ENCODE measurements around the gene MYH16. TPM values are rescaled to one million over a fixed set of nuclear protein-coding genes. Genes with fewer than 3 reads are reported as not detected.
"Not testable (repeated sequence)": the region's sequence is repeated elsewhere in the genome, so short reads cannot be mapped to it uniquely, and the experiment has no call there.

The MYH16 gene
- polyA plus RNA-seq, 3 donors from 2014 or later: not detected

- H3K27me3 Mint-ChIP-seq (ENCODE audit: low read depth in 3 of 3): peaks cover 2 to 7% (median 3%) of the 10 kb centered on the region in 3 donors
- H3K4me1 Mint-ChIP-seq: no peaks in the 10 kb centered on the region
- no peaks in the 10 kb centered on the region for H3K36me3 Mint-ChIP-seq
- no peaks in the 10 kb centered on the region for H3K9me3 Mint-ChIP-seq
- H3K4me3 Mint-ChIP-seq: no peak overlapping the region
- H3K27ac Mint-ChIP-seq: no peak overlapping the region
- no peak for DNase-seq
Observed at GRCh38 chr7:99267841-99268576, 4.6 kb upstream of the MYH16 start.

GRCh38 chr7:99268577-99268908, 4.1 kb upstream of the MYH16 start:
- Mint-ChIP-seq H3K27ac (no peak overlapping the region), H3K9me3 (no peaks in the 10 kb centered on the region), H3K36me3 (no peaks in the 10 kb centered on the region), H3K27me3 (ENCODE audit: low read depth in 3 of 3) (peaks cover 3 to 6% (median 3%) of the 10 kb centered on the region in 3 donors), H3K4me1 (peaks cover 1 to 2% of the 10 kb centered on the region in 2 donors), H3K4me3 (no peak overlapping the region)
- DNase-seq: no peak

GRCh38 chr7:99270702-99271101, 1.9 kb upstream of the MYH16 start:
- peaks cover 2 to 4% (median 3%) of the 10 kb centered on the region in 3 donors for H3K27me3 Mint-ChIP-seq (ENCODE audit: low read depth in 3 of 3)
- H3K4me1 Mint-ChIP-seq: peaks cover 8 to 10% of the 10 kb centered on the region in 2 donors
- DNase-seq: no peak
- H3K27ac Mint-ChIP-seq: no peak overlapping the region
- H3K36me3 Mint-ChIP-seq: no peaks in the 10 kb centered on the region
- no peak overlapping the region for H3K4me3 Mint-ChIP-seq
- no peaks in the 10 kb centered on the region for H3K9me3 Mint-ChIP-seq

GRCh38 chr7:99273561-99273960, 922 bp downstream of the MYH16 start:
- not testable (repeated sequence) for H3K9me3 Mint-ChIP-seq; H3K4me3 Mint-ChIP-seq; H3K36me3 Mint-ChIP-seq; DNase-seq; H3K27me3 Mint-ChIP-seq (ENCODE audit: low read depth in 3 of 3)
- peaks cover 8 to 10% of the 10 kb centered on the region in 2 donors for H3K4me1 Mint-ChIP-seq
- H3K27ac Mint-ChIP-seq: peak overlapping the region in 2 of 6 donors; percentile 14 to 66

GRCh38 chr7:99274908-99275307, 2.3 kb downstream of the MYH16 start:
- not testable (repeated sequence) for H3K9me3 Mint-ChIP-seq; DNase-seq; H3K36me3 Mint-ChIP-seq; H3K4me3 Mint-ChIP-seq; H3K27me3 Mint-ChIP-seq (ENCODE audit: low read depth in 3 of 3); H3K27ac Mint-ChIP-seq
- peaks cover 8 to 10% of the 10 kb centered on the region in 2 donors for H3K4me1 Mint-ChIP-seq

GRCh38 chr7:99275496-99275895, 2.9 kb downstream of the MYH16 start:
- DNase-seq: no peak
- Mint-ChIP-seq H3K27ac (no peak overlapping the region), H3K27me3 (ENCODE audit: low read depth in 3 of 3) (peaks cover 0 to 5% (median 5%) of the 10 kb centered on the region in 3 donors), H3K36me3 (peaks cover 0 to 3% (median 0%) of the 10 kb centered on the region in 3 donors), H3K4me3 (no peak overlapping the region), H3K4me1 (peaks cover 8 to 10% of the 10 kb centered on the region in 2 donors), H3K9me3 (no peaks in the 10 kb centered on the region)

GRCh38 chr7:99278180-99278579, 5.5 kb downstream of the MYH16 start:
- Mint-ChIP-seq H3K4me1 (peaks cover 8 to 10% of the 10 kb centered on the region in 2 donors), H3K9me3 (no peaks in the 10 kb centered on the region), H3K27ac (peak overlapping the region in 1 of 6 donors; percentile 61), H3K27me3 (ENCODE audit: low read depth in 3 of 3) (peaks cover 0 to 5% (median 3%) of the 10 kb centered on the region in 3 donors), H3K4me3 (no peak overlapping the region), H3K36me3 (peaks cover 0 to 3% (median 0%) of the 10 kb centered on the region in 3 donors)
- no peak for DNase-seq

- not testable (repeated sequence) for H3K36me3 Mint-ChIP-seq; H3K9me3 Mint-ChIP-seq; H3K4me1 Mint-ChIP-seq; H3K27ac Mint-ChIP-seq; H3K27me3 Mint-ChIP-seq (ENCODE audit: low read depth in 3 of 3); H3K4me3 Mint-ChIP-seq; DNase-seq
Observed at GRCh38 chr7:99284165-99284564, 11.5 kb downstream of the MYH16 start.

GRCh38 chr7:99287779-99288534, 15.3 kb downstream of the MYH16 start:
- Mint-ChIP-seq H3K9me3 (no peaks in the 10 kb centered on the region), H3K36me3 (no peaks in the 10 kb centered on the region), H3K27me3 (ENCODE audit: low read depth in 3 of 3) (peaks cover 0 to 2% (median 0%) of the 10 kb centered on the region in 3 donors), H3K4me1 (no peaks in the 10 kb centered on the region), H3K27ac (no peak overlapping the region), H3K4me3 (no peak overlapping the region)
- no peak for DNase-seq

GRCh38 chr7:99289185-99289584, 16.5 kb downstream of the MYH16 start:
- H3K27me3 Mint-ChIP-seq (ENCODE audit: low read depth in 3 of 3): peaks cover 0 to 2% (median 0%) of the 10 kb centered on the region in 3 donors
- H3K9me3 Mint-ChIP-seq: no peaks in the 10 kb centered on the region
- H3K36me3 Mint-ChIP-seq: no peaks in the 10 kb centered on the region
- no peak for DNase-seq
- H3K4me3 Mint-ChIP-seq: no peak overlapping the region
- no peaks in the 10 kb centered on the region for H3K4me1 Mint-ChIP-seq
- no peak overlapping the region for H3K27ac Mint-ChIP-seq

- not testable (repeated sequence) for DNase-seq; H3K4me3 Mint-ChIP-seq; H3K27me3 Mint-ChIP-seq (ENCODE audit: low read depth in 3 of 3); H3K36me3 Mint-ChIP-seq; H3K4me1 Mint-ChIP-seq; H3K9me3 Mint-ChIP-seq; H3K27ac Mint-ChIP-seq
Observed at GRCh38 chr7:99290148-99290547, 17.5 kb downstream of the MYH16 start.

- Mint-ChIP-seq H3K27me3 (ENCODE audit: low read depth in 3 of 3) (peaks cover 0 to 2% (median 2%) of the 10 kb centered on the region in 3 donors), H3K27ac (no peak overlapping the region), H3K36me3 (no peaks in the 10 kb centered on the region), H3K4me3 (no peak overlapping the region), H3K9me3 (no peaks in the 10 kb centered on the region), H3K4me1 (no peaks in the 10 kb centered on the region)
- no peak for DNase-seq
Observed at GRCh38 chr7:99290980-99291607, 18.5 kb downstream of the MYH16 start.

GRCh38 chr7:99292127-99292526, 19.5 kb downstream of the MYH16 start:
- H3K4me1 Mint-ChIP-seq: no peaks in the 10 kb centered on the region
- H3K27ac Mint-ChIP-seq: no peak overlapping the region
- peaks cover 0 to 2% (median 0%) of the 10 kb centered on the region in 3 donors for H3K27me3 Mint-ChIP-seq (ENCODE audit: low read depth in 3 of 3)

GRCh38 chr7:99293167-99293566, 20.5 kb downstream of the MYH16 start:
- no peaks in the 10 kb centered on the region for H3K36me3 Mint-ChIP-seq
- H3K27ac Mint-ChIP-seq: no peak overlapping the region
- peaks cover 0 to 2% (median 0%) of the 10 kb centered on the region in 3 donors for H3K27me3 Mint-ChIP-seq (ENCODE audit: low read depth in 3 of 3)
- no peak for DNase-seq
- H3K4me3 Mint-ChIP-seq: no peak overlapping the region
- no peaks in the 10 kb centered on the region for H3K9me3 Mint-ChIP-seq
- no peaks in the 10 kb centered on the region for H3K4me1 Mint-ChIP-seq

More at GRCh38 chr7:99292127-99292526, 19.5 kb downstream of the MYH16 start:
- no peak for DNase-seq
- Mint-ChIP-seq H3K36me3 (no peaks in the 10 kb centered on the region), H3K9me3 (no peaks in the 10 kb centered on the region), H3K4me3 (no peak overlapping the region)
